GM18520 (cell line): ENCODE measurements around the gene KCNG2.
"Not testable (repeated sequence)": the region's sequence is repeated elsewhere in the genome, so short reads cannot be mapped to it uniquely, and the experiment has no call there.

Source experiments
- ATAC-seq: cut with Tn5 transposase; IDR thresholded peaks from one replicate; pipeline ENCODE4 v1.9.1; 2021; ENCODE audit not compliant: unreplicated experiment

Gene KCNG2

GRCh38 chr18:79797518-79798345 is at the start of gene KCNG2:
Gene KCNG2 (plus strand): TSS chr18:79797938. CDS start chr18:79863668, 65,730 bp downstream.
- no peak for ATAC-seq

GRCh38 chr18:79748321-79749180 is 49.2 kb upstream of the KCNG2 start:
- no peak for ATAC-seq

- ATAC-seq: no peak
These were observed 48.2 kb upstream of the KCNG2 start for GRCh38 chr18:79749251-79750191.

GRCh38 chr18:79750980-79751571 is 46.7 kb upstream of the KCNG2 start:
- ATAC-seq: no peak

GRCh38 chr18:79751918-79752578 is 45.7 kb upstream of the KCNG2 start:
- not testable (repeated sequence) for ATAC-seq

GRCh38 chr18:79752946-79753345 is 44.8 kb upstream of the KCNG2 start:
- ATAC-seq: not testable (repeated sequence)

GRCh38 chr18:79753391-79753851 is 44.3 kb upstream of the KCNG2 start:
- no peak for ATAC-seq

- ATAC-seq: no peak
These were observed 43.5 kb upstream of the KCNG2 start for GRCh38 chr18:79754022-79754761.

GRCh38 chr18:79754831-79755351 is 42.8 kb upstream of the KCNG2 start:
- no peak for ATAC-seq

- no peak for ATAC-seq
These were observed 42.1 kb upstream of the KCNG2 start for GRCh38 chr18:79755496-79756142.

- no peak for ATAC-seq
These were observed 41.6 kb upstream of the KCNG2 start for GRCh38 chr18:79756143-79756500.

- ATAC-seq: no peak
These were observed 40.9 kb upstream of the KCNG2 start for GRCh38 chr18:79756826-79757225.

- ATAC-seq: no peak
These were observed 37.4 kb upstream of the KCNG2 start for GRCh38 chr18:79760348-79760747.

GRCh38 chr18:79760881-79761280 is 36.9 kb upstream of the KCNG2 start:
- ATAC-seq: no peak

GRCh38 chr18:79763407-79763806 is 34.3 kb upstream of the KCNG2 start:
- ATAC-seq: no peak

- ATAC-seq: no peak
These were observed 33.6 kb upstream of the KCNG2 start for GRCh38 chr18:79764131-79764530.

- ATAC-seq: no peak
These were observed 32.1 kb upstream of the KCNG2 start for GRCh38 chr18:79765491-79766245.

- ATAC-seq: no peak
These were observed 31.4 kb upstream of the KCNG2 start for GRCh38 chr18:79766308-79766707.
